CD4-positive, alpha-beta T cell treated with Interleukin-6 at 100 ng/mL for 8 hours (primary cell): ENCODE results near the gene PRKX.
"Not testable (repeated sequence)": the region's sequence is repeated elsewhere in the genome, so short reads cannot be mapped to it uniquely, and the experiment has no call there.

Experiments
- DNase-seq: peaks from one replicate; pipeline ENCODE4 v3.0.0-alpha.2; 2020; ENCODE audit warnings: mixed read lengths, low spot score

The PRKX gene

DNA sequence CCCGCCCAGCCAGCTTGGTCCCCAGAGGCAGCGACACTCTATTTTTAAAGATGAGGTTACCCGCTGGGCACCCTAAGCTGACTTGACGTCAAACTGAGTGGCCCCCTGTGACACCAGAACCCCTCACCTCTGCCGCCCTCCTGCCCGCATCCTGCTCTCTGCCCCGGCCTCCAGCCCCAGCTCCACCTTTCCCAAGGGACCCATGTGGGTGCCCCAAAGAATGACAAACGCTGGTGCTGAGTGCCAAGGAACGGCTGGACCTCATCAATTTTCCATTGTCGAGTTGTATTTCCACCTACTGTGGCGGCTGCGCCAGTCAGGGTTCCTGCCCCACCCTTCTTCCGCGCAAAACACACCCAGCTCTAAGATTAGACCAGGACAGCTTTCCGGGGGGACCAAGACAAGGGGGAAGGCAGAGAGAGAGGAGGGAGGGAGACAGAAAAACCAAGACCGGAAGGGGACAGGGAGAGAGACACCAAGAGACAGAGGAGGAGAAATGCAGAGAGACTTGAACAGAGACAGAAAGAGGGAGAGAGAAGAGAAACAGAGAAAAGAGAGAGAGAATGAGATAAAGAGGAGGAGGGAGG, 2.0 kb downstream of the PRKX start:
- DNase-seq: no peak

DNA sequence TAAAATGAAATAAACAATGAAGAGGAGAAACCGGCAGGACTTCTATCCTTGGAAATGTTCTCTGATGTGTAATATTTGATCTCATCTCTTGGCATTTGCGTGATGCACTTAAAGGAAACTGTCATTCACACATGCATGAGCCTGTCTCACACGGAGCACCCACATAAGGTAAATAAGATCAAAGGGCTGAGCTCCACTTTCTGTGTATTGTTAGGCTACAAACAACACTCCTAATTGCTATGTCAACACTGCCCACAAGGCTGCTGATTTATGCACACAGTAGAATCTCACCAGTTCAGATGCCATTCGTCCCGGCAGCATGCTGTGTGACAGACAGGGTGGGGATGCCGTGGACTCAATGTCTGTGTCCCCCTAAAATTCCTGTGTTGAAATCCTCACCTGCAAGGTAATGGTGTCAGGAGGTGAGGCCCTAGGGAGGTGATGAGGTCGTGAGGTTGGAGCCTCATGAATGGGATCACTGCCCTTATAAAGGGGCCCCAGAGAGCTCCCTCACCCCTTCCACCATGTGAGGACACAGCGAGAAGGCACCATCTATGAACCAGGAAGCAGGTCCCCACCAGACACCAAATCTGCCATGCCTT, 5.7 kb downstream of the PRKX start:
- not testable (repeated sequence) for DNase-seq

DNA sequence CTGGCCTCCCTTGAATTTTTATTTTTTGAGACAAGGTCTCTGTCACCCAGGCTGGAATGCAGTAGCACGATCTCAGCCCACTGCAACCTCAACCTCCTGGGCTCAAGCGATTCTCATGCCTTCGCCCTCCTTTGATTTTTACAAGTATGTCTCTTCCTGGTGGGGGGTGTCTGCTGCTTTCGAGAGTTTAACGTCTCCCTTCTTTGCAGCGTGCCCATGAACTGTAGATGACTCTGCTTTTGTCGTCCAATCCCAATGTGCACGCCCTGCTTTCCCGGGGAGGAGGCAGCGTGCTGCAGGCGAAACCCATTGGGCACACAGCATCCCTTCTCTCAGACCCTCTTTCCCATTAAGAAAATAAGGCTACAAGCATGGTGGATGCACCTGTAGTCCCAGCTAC, 7.0 kb downstream of the PRKX start:
- DNase-seq: no peak

DNA sequence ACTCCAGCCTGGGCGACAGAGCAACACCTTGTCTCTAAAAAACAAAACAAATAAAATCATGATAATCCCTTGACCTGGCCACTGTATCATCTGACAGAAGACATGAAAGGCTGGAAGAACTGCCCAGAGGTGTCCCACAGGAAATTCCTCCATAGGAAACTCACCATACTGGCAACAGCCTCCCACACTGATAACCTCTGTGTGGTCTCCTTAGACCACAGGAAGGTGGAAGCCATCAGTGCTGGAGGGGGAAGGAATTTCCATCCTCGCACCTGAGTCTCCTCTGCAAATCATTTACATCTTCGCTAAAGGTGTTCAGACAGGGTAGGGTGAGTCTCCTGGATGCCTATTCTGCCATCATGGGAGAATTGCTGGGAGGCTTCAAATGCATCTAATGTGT, 10.2 kb downstream of the PRKX start:
- DNase-seq: not testable (repeated sequence)

DNA sequence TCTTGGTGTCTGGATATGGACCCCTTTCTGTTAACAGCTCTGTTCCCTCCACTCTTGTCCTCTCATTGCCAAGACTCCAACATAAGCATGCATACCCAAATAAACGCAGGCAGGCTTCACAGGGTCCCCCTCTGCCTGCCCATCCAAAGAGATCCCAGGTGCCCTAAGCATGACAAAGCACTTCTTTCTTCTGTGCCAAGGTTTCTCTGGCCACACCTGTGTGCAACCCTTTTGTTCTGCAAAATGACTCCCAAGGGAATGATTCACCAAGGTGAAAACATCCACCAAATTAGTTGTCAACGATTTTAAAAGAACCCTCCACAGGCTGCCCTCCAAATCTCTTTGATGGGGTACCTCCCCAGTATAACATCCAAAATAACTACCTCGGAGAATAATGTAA, 11.4 kb downstream of the PRKX start:
- not testable (repeated sequence) for DNase-seq

DNA sequence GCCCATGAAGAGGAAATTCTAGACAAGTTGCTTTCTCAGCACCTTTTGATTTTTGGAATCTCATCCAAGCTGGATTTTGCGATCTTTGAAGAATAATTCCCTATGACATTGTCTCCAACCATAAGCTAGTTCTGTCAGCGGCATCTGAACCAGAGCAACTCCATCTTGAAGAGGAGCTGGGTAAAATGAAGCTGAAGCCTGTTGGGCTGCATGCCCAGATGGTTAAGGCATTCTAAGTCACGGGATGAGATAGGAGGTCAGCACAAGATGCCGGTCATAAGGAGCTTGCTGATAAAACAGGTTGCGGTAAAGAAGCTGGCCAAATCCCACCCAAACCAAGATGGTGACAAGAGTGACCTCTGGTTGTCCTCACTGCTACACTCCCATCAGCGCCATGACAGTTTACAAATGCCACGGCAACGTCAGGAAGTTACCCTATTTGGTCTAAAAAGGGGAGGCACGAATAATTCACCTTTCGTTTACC, 12.0 kb downstream of the PRKX start:
- not testable (repeated sequence) for DNase-seq

DNA sequence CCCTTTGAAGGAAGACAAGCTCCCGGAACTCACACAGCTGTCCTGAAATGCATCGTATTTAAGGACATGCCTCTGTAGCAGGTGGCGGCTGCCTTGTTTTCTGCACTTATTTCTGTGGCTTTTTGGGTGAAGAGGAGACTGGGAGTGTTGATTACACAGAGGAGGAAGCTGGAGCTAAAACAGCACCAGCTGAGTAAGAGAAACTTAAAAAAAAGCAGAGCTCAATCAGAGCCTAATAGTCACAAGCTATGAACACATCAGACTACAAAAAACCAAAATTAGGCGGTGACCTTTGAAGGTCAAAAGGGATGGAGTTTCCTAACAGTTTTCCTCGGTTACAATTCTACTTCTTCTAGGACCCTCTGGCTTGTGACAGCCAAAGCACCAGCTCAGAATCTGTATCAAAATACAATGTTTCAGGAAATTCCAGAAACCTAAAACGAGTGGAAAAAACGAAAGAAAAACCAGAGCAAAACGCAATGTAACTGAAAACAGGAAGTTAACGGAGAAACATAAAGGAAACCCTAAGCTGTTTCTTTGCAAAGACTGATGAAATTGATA, 13.5 kb downstream of the PRKX start:
- peak; percentile 29 for DNase-seq

DNA sequence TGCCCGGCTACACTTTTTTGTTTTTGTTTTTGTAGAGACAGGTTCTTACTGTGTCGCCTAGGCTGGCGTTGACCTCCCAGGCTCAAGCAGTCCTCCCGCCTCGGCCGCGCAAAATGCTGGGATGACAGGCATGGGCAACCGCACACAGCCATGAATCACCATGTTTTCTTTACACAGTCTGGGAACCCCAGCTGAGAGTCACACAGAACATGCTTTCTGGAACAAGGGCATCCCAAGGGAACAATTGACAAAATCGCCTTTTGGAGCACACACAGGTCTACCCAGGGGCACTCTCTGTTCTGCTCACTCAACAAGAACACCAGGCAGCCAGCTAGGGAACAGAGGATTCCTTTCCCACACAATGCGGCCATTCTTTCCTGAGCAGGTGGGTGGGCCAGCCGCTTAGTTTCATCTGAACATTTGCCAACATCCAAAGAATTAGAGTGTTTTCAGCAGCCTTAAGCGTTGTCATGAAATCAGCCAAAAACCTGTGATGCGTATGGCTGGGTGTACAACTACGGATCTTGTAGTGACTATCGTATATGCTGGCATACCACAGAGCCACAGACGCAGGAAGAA, 15.7 kb downstream of the PRKX start:
- DNase-seq: no peak

DNA sequence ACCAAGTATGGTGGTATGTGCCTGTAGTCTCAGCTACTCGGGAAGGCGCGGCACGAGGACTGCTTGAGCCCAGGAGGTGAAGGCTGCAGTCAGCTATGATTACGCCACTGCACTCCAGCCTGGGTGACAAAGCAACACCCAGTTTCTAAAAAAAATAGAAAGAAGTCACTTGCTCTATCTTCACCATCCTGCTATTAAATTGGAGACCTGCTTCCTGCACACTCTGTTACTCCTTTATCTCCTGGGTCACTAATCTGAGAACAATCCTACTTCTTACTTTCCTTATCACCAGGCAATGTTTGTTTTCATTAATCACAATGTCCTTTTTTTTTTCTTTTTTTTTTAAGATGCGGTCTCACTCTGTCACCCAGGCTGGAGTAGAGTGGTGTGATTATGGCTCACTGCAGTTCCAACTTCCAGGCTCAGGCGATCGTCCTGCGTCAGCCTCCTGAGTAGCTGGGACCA, 16.2 kb downstream of the PRKX start:
- DNase-seq: no peak

DNA sequence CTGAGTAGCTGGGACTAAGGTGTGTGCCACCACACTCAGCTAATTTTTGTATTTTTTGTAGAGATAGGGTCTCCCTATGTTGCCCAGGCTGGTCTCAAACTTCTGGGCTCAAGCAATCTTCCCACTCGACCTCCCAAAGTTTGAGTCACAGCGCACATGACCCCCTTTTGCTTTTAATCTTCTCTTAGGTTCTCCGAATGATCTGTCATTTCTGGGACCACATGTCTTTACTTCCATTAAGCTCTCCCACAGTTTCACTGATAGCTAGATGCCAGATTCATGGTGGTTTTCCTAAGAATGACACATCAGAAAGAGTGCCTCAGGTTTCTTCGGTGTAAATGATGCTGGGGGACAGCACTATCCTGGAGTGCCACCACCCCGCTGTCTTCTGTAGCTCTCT, 17.9 kb downstream of the PRKX start:
- no peak for DNase-seq

DNA sequence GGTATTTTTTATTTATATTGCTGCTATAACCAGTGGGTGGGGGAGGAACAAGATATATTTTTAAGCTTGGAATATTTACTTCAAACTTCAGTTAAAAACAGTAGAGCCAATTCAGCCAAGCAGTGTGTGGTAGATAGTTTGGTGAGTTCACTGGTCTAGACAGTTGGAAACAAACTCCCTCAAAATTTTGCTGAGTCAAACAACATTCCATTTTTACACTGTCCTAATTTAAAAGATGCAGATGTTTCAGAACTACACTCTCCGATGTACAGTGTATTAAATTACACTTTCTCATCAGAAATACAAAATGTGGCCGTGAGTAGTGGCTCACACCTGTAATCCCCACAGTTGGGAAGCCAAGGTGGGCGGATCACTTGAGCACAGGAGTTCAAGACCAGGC, 23.3 kb downstream of the PRKX start:
- no peak for DNase-seq

DNA sequence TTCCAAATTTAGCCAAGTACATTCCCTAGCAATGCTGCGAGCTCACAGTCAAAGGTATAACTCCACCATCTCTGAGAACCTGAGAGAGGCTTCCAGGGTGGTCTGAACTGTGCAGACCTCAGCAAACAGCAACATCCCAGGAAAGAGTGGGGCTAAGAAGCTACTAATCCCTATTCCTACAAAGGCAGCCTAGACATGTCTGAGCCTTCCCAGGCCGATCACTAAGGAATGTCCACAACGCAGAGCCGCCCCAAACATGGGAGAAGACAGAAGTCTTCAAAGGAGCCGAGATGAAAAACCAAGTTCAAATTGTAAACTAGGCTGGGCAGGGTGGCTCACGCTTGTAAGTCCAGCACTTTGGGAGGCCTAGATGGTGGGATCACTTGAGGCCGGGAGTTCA, 30.2 kb downstream of the PRKX start:
- DNase-seq: not testable (repeated sequence)

DNA sequence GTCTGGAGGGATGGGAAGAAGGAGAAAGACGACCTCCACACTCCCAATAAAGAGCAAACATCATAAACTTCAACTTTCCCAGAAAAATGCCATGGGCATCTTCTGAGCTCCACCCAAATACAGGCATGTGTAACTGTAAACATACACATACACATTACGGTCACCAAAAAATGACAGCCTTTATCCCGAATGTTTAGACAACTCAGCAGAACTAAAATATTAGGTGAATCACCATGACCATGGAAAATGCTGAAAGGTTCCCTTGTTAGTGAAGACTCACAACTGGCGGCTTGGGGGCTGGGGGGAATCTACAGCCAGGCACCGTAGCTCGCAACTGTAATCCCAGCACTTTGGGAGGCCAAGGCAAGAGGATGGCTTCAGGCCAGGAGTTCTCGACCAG, 33.0 kb downstream of the PRKX start:
- DNase-seq: no peak

DNA sequence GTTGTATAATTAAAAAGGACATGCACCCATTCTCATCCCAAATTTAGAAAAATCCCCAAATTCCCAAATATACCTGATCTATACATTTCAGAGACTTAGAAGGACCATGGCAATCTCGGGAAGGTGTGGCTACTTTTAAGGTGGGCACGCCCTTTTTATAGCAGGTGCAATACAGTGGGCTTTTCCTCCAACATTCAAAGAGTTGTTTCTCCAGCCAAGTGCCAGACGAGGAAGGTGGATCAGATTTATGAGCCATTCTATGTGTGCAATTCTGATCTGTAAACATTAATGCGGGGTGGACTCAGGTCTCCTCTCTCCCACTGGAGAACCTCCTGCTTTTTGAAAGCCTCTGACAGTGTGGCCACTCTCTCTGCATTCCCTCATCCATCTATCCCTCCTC, 33.8 kb downstream of the PRKX start:
- no peak for DNase-seq

DNA sequence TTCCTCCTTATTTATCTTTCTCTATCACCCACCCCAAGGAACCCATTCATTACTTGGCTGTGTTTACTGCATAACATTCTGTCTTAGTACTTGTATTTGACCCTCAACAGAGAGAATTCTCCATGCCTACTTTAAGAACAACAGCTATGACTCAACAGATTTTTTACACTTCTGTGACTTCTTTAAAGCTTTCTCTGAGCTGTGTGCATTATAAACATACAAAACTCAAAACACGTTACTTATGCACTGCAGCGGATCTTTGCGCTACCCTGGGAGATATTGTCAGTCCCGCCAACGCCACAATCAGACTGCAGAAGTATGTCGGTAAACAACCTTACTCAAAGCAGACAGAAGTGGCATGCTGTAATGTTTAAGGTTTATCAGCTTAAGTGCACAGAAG, 35.1 kb downstream of the PRKX start:
- DNase-seq: no peak

DNA sequence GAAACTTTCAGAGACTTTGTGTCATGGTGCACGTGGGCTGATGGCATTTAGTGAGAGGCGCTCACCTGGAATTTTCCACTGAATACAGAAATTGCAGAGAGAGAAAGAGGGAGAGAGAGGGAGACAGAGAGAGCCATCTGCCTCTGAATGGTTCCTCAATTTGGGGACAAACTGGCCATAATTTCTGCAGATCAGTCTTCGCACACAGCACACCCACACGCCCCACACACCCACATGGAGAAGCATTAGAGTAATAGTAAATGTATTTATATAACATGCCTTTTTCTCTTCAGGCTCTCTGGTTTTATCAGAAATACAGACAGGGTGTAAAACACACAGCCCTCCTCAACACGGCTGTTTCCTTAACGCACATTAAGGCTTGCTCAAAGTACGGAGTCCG, 38.6 kb downstream of the PRKX start:
- DNase-seq: no peak

DNA sequence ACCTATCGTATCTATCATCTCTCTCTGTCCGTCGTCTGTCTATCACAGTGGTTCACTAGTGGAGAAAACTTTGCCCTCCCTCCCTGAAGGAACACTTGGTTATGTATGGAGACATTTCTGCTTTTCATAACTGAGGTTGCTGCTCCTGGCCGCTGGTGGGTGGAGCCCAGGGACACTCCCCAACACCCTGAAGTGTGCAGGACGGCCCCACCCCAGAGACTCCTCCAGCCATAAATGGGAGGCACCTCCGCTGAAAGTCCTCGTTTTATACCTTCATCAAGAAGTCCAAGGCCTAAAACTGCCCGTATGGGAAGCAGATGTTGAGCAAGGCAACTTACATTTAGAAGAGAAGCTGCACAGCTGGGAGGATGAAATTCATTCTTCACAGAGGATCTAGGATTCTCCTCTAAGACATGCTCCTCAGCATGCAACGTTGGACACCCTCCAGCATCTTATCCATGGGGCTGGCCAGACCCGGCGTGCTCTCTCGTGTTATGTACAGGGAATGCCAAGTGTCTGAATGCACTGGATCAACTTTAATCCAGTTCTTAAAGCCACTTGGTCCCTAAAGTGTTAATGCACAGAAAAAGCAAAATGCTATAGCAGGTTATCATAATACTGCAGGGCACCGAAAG, 43.5 kb downstream of the PRKX start:
- no peak for DNase-seq

DNA sequence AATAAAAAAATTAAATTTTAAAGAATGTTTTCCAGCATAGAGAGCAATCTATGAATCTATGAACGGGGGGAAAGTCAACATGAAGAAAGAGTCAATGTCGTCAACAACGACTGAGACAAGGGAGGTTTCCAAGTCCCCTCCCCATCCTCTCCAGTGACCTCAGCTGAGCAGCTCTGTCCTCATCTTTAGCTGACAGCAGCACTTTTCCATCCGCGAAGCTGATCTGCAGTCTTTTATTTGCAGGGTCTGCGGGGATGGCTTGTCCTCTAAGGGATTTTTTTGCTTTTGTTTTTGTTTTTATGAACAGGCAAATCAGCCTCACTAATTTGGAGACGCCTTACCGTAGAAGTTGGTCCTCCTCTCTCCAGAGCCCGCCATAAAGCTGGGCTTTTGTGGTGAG, 46.5 kb downstream of the PRKX start:
- DNase-seq: no peak

DNA sequence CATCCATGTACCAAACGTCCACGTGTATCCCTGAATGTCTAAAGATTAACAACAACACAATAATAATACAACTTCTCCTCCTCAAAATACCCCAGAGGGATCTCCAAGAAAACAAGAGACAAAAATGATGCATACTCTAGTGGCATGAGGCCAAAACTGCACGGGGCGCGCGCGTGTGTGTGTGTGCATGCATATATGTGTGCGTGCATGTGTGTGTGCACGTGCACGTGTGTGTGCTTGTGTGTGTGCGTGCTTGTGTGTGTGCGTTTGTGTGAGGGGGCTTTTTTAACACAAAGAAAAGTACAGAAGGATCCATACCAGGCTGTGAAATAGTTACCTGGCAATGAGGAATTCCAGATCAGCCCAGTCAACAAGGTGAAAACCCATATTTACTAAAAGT, 48.5 kb downstream of the PRKX start:
- no peak for DNase-seq

DNA sequence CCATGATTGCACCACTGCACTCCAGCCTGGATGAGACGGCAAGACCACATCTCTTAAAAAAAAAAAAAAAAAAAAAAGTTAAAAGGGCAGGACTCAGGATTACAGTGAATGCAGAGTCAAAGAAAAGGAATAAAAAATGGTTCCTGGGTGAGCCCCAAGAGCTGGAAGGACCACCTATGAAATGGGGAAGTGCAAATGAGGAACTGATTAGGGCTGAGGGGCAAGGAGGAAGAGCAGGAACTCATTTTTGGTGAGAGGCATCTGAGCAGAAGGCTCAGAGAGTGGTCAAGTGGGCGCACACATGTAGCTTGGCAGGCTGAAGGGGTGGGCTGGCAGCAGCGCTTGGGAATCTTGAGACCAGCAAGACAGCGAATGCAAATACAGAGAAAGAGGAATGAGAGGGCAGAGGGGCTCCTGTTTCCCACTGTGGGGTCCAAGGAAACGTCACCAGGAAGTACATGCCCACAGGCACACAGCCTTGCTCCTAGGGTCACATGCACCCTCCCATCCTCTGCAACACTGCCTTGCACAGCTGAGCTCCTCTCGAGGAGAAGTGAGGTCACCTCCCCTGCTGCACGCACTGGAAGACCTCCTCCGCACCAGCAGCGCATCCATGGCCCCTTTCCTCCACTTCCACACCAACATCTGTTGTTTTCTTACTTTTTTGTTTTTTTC, 49.7 kb downstream of the PRKX start:
- DNase-seq: not testable (repeated sequence)

DNA sequence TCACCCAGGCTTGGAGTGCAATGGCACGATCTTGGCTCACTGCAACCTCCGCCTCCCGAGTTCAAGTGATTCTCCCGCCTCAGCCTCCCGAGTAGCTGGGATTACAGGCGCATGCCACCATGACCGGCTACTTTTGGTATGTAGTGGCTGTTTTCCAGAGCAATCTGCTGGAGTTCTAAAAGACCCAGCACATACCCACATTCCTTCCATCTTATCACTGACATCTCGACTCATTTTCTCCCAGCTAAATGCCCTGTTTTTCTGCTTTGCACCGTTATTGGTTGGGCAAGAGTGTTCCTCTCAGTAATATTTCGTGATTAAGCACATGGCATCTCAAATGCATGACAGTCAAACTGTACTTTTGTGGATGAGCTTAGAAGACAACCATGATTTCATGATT, 53.7 kb downstream of the PRKX start:
- DNase-seq: no peak

DNA sequence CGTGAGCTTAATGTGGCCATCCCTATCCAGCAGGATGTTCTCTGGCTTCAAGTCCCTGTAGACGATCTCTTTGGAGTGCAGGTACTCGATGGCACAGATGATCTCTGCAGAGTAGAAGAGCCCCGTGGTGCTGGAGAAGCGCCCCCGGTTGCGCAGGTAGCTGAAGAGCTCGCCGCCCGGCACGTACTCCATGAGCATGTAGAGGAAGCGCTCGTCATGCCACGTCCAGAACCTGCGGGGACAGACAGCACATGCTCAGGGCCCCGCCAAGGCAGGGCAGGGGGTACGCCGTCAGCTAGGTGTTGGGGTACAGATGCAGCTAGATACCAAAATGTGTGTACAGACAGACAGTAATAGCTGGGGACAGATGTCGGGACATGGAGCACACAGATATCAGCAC, 58.3 kb downstream of the PRKX start:
- no peak for DNase-seq
